ENCODE results near the gene FOXD4.
"Not testable (repeated sequence)": the region's sequence is repeated elsewhere in the genome, so short reads cannot be mapped to it uniquely, and the experiment has no call there.

GRCh38 chr9:82932-83689 is 35.1 kb downstream of the FOXD4 start:
- not testable (repeated sequence) for TF ChIP-seq CTCF (IDR thresholded peaks at IDR 0.05 in 2 of 3, conservative IDR thresholded peaks at IDR 0.05 in 1 of 3; ENCODE audit: borderline replicate concordance in 1 of 3, insufficient read depth in 1 of 3, low read depth in 2 of 3, low read length in 2 of 3); EGR1 (IDR thresholded peaks at IDR 0.05; ENCODE audit: low read depth); SRF (IDR thresholded peaks at IDR 0.05; ENCODE audit: low read depth); ZBTB33 (IDR thresholded peaks at IDR 0.05; ENCODE audit: extremely low read depth, insufficient replicate concordance, low read length)

Measured in HCT116 (cell line).